ENCODE results near the gene PADI4.
"Not testable (repeated sequence)": the region's sequence is repeated elsewhere in the genome, so short reads cannot be mapped to it uniquely, and the experiment has no call there.

The PADI4 gene

DNA sequence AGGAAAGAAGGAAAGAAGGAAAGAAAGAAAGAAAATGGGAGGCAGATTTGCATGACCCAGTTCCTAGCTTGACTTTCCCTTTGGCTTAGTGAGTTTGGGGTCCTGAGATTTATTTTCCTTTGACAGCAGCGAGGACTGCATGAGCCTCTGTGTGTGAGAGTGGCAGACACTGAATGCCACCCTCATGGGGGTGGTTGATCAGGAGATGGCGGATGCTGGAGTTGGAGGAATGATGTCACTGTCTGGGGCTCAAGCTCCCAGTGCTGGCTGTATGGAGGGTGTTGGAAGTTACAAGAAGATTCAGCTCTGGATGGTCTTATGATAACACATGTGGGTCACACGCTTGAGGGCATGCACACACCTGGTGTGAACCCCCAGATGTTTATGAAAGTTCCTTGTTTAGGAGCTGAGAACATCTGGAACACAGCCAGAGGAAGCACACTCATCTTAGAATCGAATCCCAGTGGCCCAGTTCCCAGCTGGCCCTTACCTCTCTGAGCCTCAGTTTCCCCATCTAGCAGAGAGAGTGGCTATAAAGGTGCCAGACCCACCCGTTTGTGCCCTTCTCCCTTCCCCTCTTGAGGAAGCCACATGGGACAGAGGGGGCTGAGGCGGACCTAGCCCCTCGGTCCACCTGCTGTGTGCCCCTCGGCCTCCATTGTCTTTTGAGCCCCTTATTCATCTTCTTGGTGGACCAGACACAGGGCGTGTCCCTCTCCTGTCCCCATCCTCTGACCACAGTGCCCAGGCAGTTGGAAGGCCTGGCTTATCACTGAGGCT lies 5.7 kb downstream of the PADI4 start:
- DNase-seq (ENCODE audit: low spot score): no peak
- FAIRE-seq: no peak

DNA sequence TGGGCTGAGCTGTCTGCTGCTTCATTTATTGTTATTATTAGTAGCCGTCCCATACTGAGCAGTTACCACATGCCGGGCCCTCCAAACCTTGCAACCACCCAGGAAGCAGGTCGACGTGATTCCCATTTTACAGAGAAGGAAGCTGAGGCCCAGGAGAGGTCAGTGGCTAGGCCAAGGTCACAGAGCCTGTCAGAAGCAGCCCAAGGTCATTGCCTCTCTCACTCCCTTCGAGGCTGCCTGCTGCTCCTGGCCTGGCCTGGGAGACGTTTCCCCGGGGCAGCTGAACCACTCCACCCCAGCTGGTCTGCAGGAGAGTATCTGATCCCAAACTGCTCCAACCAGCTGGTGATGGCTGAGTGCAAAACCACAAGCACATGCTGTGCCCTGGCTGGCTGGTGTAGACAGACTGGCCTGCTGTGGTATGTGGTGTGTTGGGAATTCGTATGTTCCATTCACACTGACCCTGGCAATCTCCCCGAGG lies 6.5 kb downstream of the PADI4 start:
- FAIRE-seq (peak; percentile 20), DNase-seq (ENCODE audit: low spot score) (no peak)

DNA sequence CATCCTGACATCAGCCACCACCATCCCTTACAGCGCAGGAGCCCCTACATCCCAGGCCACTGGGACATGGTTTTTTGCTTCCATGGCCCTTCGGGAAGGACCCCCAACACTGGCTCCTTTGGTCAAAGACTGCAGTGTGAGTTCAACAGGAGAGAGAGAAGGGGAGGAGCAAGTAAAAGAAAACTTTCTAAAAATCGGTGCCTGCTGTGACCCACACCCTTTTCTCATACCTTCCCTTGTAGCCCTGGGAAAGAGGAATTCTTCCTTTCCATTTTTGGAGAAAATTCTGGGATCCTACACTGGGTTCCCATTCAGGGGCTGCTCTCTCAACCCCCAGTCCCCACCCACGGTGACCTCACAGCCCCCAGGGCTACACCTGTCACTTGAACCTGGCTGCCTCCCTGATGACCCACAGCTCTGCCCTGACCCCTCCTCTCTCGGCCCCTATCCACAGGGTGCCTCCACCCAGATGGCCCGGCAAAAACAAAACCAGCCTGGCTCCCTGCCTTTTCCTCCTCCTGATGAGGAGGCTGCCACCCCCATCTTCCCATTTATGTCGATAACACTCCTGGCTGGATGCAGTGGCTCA lies 7.6 kb downstream of the PADI4 start:
- DNase-seq (ENCODE audit: low spot score) (no peak), FAIRE-seq (no peak)

DNA sequence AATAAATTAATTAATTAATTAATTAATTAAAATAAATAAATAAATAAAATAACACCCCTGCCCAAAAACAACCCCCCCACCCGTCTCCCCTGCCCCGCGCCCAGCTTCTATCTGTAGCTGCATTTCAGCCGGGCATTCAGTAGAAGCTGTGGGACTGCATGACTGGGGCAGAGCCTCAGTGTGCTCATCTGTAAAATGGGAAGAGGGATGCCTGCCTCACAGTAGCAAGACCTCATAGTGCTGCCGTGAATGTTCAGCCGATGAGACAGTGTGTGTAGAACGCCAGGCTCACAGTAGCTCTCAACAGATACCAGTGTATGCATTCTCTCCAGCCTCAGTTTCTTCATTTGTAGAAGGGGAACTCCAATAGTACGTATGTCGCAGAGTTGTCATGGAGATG lies 8.7 kb downstream of the PADI4 start:
- no peak for DNase-seq (ENCODE audit: low spot score)
- no peak for FAIRE-seq

DNA sequence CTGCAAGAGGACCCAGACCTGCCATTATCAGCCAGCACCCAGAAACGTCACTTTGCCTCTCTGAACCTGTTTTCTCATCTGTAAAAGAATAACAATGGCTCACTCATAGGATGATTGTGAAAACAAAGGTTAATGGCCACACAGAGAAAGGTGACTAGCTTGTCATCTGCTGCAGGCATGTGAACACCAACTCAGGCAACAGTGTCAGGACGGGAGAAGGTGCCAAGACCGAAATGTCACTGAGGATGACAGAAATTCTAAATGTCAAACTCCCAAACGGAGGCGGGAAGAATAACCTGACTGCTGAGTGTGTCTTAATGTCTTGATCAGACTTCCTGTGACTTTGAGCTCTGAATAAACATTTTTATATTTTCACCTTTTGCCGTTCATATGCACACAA lies 10.3 kb downstream of the PADI4 start:
- DNase-seq (ENCODE audit: low spot score): no peak
- FAIRE-seq: no peak

DNA sequence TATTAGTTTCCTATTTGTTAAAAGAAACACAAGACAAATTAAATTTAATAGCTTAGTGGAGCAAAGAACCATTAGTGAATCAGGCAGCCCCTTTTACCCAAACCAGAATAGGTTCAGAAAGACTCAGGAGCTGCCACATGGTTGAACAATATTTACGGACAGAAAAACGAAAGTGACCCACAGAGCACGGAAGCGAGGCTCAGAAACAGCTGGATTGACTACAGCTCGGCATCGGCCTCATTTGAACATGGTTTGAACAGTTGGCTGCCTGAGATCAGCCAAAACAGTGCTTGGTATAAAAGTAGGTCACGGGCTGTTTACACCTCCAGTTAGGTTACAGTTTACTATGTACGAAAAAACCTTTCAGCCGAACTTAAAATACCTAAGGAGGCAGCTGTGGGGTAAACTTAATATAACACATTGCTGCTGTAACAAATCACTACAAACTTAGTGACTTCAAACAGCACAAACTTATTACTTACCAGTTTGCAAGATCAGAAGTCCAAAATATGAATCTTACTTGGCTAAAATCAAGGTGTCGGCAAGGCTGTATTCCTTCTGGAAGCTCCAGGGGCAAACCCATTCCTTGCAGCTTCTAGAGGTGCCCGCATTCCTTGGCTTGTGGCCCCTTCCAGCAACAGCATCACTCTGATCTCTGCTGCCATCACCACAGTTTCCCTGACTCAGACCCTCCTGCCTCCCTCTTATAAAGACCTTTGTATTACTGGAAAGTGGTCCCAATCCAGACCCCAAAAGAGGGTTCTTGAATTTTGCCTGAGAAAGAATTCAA lies 11.8 kb downstream of the PADI4 start:
- DNase-seq (ENCODE audit: low spot score): no peak
- FAIRE-seq: no peak

DNA sequence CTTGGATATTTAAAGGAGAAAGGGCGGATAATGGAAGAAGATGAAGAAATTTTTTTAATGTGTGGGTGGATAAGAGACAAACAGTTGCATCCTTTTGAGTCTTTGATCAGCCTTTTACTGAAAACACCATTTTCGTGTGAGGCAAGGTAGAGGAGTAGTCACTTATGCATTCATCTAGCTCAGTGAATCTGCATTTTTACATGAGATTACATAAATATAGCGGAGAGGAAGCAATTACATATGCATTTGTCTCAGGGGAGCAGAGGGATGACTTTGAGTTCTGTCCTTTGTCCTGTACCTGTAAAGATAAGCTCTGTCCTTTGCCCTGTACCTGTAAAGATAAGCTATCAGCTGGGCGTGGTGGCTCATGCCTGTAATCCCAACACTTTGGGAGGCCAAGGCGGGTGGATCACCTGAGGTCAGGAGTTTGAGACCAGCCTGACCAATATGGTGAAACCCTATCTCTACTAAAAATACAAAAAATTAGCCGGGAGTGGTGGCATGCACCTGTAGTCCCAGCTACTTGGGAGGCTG lies 13.9 kb downstream of the PADI4 start:
- not testable (repeated sequence) for DNase-seq (ENCODE audit: low spot score); FAIRE-seq

DNA sequence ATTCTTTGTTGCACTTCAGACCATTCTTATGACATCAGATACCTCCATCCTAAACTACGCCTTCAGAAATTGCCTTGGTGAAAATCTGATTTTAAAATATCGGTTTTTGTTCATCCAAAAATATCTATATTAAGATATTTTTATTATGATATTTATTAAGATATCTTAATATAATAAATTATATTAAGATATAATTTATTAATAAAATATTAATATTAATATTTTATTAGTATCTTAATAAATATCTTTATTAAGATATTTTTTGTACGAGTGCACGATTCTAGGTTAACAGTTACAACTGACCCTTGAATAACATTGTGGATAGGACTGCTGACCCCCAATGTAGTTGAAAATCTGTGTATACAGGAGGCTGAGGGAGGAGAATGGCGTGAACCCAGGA lies 20.9 kb downstream of the PADI4 start:
- DNase-seq (ENCODE audit: low spot score) (no peak), FAIRE-seq (no peak)

DNA sequence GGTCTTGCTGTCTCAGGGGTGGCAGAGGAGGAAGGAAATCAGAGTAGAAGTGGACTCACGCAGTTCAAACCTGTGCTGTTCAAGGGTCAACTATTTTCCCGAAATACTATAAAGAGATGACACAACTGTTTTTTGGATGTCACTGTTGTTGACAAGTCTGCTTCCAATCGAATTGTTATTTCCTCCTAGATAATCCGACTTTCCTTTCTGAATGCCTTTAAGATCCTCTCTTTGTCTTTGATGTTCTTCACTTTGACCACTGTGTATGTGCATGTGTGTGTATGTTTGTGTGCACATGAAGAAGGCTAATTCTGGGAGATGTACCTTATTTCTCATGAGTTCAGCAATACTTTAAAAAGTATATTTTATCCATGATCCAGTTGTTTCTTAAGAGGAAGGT lies 21.6 kb downstream of the PADI4 start:
- FAIRE-seq (no peak), DNase-seq (ENCODE audit: low spot score) (no peak)

DNA sequence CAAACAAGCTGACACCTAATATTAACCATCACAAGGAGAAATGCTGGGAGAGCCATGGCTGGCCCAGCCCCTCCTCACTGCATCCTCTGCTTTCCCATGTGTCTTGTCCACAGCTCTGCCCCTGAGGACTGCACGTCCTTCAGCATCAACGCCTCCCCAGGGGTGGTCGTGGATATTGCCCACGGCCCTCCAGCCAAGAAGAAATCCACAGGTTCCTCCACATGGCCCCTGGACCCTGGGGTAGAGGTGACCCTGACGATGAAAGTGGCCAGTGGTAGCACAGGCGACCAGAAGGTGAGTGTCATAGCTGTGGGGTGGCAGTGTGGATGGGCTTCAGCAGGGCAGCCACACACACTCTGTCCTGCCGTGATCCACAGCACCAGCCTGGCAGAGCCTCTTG lies 22.9 kb downstream of the PADI4 start:
- FAIRE-seq: no peak

DNA sequence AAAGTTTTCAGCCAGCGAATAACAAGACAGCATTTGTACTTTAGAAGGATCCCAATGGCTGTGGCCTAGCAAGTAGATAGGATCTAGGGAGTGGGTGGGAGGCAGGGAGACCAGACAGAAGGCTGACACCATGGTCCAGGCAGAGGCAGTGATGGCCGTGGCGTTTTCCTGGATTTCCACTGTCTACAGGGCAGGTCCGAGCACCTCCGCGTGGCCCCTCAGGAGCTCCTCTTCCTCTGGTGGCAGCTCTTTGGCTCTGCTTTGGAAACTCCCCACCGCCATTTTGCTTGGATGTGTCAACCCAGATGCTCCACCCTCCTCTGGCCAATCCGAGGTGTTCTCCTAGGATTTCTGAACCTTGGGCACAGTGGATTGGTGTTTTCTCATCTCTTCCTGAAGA lies 25.1 kb downstream of the PADI4 start:
- DNase-seq (ENCODE audit: low spot score) (no peak), FAIRE-seq (no peak)

More for the DNA sequence above, 22.9 kb downstream of the PADI4 start:
- no peak for DNase-seq (ENCODE audit: low spot score)

DNA sequence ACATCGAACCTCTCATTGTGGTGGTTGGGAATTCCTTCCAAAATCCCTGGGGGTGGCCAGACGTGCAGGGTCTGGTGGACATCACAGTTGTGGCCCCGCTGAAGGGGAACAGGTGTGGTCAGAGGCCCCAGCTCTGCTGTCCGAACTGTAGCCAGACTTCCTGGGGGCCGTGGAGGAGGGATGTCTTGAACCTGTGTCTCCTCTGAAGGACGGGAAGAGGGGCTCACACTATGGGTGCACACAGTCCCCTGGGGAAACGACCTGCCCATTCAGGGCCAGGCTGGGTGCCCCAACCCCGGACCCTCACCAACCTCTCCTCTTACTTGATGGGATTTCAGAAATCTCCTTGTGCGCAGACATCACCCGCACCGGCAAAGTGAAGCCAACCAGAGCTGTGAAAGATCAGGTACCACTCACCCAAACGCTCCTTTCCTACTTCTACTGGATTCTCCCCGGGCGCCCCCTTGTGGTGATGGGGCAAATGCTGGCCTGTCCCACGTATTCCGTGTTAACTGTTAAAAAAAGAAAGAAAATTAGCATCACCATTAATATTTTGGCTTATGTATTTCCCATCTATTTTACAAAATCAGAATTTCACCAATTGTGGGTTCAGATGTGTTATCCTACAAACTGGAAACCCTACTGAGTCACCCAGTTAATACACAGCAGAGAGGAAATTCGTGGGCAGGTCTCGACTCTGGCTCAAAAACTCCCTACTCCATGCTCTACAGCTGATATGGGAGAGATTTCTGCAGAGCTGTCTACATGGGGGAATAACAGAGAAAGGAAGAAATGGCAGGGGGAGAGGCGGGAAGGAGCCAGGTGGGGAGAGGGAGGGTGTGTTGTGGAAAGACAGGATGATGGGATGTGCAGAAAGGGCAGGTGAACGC lies 28.1 kb downstream of the PADI4 start:
- no peak for FAIRE-seq

DNA sequence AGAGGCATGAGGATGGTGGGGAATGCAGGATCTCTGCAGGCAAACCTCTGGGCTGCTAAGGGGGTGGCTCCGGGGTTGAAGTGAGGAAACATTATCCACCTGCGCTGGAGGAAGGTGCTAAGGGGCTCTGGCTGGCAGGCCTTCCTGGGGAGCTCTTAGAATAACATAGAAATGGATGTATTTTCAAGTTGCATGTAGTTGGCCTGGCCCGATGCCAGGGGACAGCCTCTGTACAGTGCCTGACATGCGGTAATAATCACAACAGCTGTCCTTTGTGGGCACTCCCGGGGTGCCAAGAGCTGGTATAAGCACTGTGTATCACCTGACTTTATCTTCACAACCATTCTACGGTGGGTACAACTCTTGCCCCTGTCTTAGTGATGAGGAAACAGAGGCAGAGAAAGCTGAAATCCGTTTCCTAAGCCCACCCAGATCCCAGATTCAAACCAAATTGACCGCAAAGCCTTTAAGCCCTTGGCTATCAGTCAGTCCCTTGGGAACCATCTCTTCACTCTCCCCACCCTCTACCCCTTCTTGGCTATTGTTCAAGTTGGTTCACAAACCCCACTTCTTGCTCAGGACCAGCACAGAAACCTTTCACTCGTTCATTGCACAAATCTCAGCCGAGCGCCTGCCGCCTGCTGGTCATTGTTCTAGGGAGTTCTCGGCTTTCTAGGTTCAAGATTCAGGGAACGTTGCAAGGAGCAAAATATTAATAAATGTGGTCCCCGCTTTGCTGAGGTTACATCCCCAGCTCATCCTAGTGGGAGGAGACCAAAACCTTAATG lies 30.9 kb downstream of the PADI4 start:
- no peak for DNase-seq (ENCODE audit: low spot score)
- FAIRE-seq: no peak

More for the DNA sequence above, 28.1 kb downstream of the PADI4 start:
- DNase-seq (ENCODE audit: low spot score): peak; percentile 63

DNA sequence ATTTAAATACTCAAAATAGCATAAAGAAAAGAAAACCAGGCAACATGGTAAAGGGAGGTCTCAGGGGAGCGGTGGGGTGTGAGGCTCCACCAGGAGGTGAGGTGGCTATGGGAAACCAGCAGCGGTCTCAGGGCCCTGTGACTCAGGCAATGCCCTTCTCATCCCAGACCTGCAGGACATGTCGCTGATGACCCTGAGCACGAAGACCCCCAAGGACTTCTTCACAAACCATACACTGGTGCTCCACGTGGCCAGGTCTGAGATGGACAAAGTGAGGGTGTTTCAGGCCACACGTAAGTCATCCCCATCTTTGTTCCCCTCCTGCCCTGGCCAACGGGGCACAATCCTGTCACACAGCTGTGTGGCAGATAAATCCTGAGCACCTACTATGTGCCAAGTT lies 31.5 kb downstream of the PADI4 start:
- no peak for DNase-seq (ENCODE audit: low spot score)
- no peak for FAIRE-seq

DNA sequence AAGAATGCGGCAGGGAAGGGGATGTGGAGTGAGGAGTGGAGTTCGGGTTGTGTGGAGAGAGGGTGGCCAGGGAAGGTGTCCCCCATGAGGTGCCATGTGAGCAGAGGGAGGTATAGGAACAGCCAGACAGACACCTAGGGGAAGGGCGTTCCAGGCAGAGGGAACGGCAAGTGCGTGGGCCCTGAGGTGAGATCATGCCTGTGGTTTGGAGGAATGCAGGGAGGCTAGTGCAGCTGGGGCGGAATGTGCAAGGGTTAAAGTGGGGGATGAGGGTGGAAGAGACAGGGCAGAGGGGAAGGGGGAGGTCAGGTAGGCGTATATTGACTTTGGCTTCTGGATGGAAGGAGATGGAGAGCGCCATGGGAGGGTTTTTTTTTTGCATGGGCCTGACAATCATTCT lies 32.4 kb downstream of the PADI4 start:
- DNase-seq (ENCODE audit: low spot score): peak; percentile 89
- FAIRE-seq: peak; percentile 77

DNA sequence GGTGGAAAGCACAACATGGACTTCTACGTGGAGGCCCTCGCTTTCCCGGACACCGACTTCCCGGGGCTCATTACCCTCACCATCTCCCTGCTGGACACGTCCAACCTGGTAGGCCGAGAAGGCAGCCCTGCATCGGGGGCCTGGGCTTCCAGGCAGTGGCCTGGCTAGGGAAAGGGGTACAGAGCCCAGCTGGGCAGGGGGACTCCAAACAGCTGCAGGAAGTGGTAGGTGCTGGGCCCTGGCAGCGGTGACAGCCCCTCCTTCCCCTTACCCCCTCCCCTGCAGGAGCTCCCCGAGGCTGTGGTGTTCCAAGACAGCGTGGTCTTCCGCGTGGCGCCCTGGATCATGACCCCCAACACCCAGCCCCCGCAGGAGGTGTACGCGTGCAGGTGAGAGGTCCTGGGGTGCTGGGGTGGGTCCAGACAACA lies 34.0 kb downstream of the PADI4 start:
- no peak for FAIRE-seq
- DNase-seq (ENCODE audit: low spot score): no peak

DNA sequence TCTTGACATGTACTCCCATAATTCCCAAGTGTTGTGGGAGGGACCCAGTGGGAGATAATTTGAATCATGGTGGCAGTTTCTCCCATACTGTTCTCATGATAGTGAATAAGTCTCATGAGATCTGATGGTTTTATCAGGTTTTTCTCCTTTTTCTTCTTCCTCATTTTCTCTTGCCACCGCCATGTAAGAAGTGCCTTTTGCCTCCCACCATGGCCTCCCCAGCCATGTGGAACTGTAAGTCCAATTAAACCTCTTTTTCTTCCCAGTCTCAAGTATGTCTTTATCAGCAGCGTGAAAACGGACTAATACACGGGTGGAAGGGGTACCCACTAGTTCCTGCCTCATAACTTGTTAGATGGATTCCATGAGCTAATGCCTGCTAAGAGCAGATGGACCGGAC lies 37.5 kb downstream of the PADI4 start:
- not testable (repeated sequence) for FAIRE-seq; DNase-seq (ENCODE audit: low spot score)

DNA sequence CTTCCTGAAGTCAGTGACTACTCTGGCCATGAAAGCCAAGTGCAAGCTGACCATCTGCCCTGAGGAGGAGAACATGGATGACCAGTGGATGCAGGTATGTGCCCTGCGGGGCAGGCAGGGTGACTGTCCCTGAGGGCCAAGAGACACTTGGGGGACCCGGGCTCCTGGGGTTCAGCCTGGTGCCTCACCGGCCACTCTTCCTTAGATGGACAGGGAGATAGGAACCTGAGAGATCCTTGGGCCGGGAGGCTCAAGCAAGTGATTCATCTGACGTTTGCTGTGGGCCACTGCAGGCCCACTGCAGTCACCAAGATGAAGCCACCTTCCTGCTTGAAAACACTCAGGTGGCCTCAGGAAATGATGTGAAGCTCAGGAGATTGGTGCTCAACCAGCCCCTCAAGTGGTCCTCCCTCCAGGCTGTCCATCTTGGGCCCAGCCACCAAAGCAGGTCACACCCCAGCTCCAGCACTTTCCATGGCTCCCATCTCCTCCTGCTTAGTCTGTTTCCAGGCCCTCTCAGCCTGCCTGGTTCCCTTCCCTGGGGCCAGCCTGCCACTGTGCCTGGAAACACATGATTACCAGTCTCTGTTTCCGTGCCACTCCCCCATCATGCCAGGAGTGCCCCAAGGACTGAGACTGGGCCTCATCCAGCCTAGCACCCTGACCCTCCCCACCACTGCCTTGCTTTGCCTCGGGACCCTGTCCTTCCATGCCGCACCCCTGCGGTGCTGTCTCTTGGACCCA lies 38.2 kb downstream of the PADI4 start:
- FAIRE-seq (no peak), DNase-seq (ENCODE audit: low spot score) (no peak)

All from urothelium cell line (cell line).